Psoas muscle (tissue), 8 donors: Measurements from ENCODE around the gene MYEOV. TPM values are rescaled to one million over a fixed set of nuclear protein-coding genes. Genes with fewer than 3 reads are reported as not detected.

Experiments used
- ATAC-seq, 4 donors: fragments of 200-7000 bp; cut with Tn5 transposase; one replicate each; pipeline ENCODE4 v1.9.1; 2020; ENCODE audit warnings: moderate library complexity in 3 of 4, mild to moderate bottlenecking in 2 of 4
- DNase-seq, 2 donors: peaks; one replicate each; pipeline ENCODE4 v3.0.0-alpha.2; 2020
- H3K27ac ChIP-seq: fragments of 200-600 bp; one replicate; pipeline ENCODE4 v1.8.0; 2022
- H3K27me3 ChIP-seq, 3 donors: fragments of 200-600 bp in 1 of 3; one replicate each; pipeline versions ENCODE4 v1.6.1 to v1.8.0; 2013 to 2022; ENCODE audit warnings: low read length in 2 of 3, mild to moderate bottlenecking in 2 of 3, moderate library complexity in 1 of 3; ENCODE audit not compliant: insufficient read depth in 3 of 3
- H3K36me3 ChIP-seq, 2 donors: fragments of 200-600 bp in 1 of 2; one replicate each; pipeline versions ENCODE4 v1.6.1 to v1.8.0; 2013 to 2022; ENCODE audit warnings: low read depth in 1 of 2, mild to moderate bottlenecking in 1 of 2, moderate library complexity in 1 of 2; ENCODE audit not compliant: insufficient read depth in 1 of 2
- H3K4me1 ChIP-seq: fragments of 200-600 bp; one replicate; pipeline ENCODE4 v1.8.0; 2022
- H3K4me3 ChIP-seq: fragments of 200-600 bp; one replicate; pipeline ENCODE4 v1.8.0; 2022; ENCODE audit warnings: mild to moderate bottlenecking
- H3K9me3 ChIP-seq: fragments of 200-600 bp; one replicate; pipeline ENCODE4 v1.8.0; 2022
- CTCF ChIP-seq: fragments of 200-600 bp; IDR thresholded peaks from one replicate; pipeline ENCODE4 v1.8.0; 2022; ENCODE audit warnings: antibody characterized with exemption
- WGBS, 3 donors: extraction: QIAGEN DNeasy Blood & Tissue Kit; methylation state at CpG; one replicate each; pipeline versions ENCODE4 v1.1.6 to v1.1.7; 2013; 5-methylcytosine and 5-hydroxymethylcytosine counted together
- intact Hi-C, 2 donors: fragments of 100-400 bp; cut with DNase I; formaldehyde crosslinking; loops; one replicate each; pipeline versions ENCODE4 v1.11.0 to v1.14.2; 2022
- polyA plus RNA-seq, 3 donors: library from polyadenylated mRNA; stranded (reverse); fragments of 200-250 nt; gene quantifications; one replicate each; pipeline ENCODE4 v1.2.3, GENCODE V29; 2013
- total RNA-seq, 4 donors: library from RNA; stranded (reverse); fragmentation: NEBNext Ultra II Directional in 2 of 4; extraction: Animal tissue kit (Norgen Biotek cat#: 25700) in 2 of 4; gene quantifications; one replicate each; pipeline versions ENCODE4 v1.2.1 to v1.2.4, GENCODE V29; 2021 to 2023
- donor health status: healthy with polysubstance abuse.
- donor health status: DM: no; HTN: no; CAD: no; lungs with moderate emphysema.
- donor health status: Bipolar disorder and iron deficiency.
- donor health status: healthy.
- donor health status: DM: yes; HTN: yes; CAD: no.
- donor health status: DM: no; HTN: no; CAD: no.
- donor health status: DM: no; HTN: no; CAD: no.
- donor health status: DM: yes; HTN: yes; CAD: no.

MYEOV gene
- total and polyA plus RNA-seq, 7 donors = 0.09 to 0.27 (median 0.14) TPM; not detected in 3

DNA sequence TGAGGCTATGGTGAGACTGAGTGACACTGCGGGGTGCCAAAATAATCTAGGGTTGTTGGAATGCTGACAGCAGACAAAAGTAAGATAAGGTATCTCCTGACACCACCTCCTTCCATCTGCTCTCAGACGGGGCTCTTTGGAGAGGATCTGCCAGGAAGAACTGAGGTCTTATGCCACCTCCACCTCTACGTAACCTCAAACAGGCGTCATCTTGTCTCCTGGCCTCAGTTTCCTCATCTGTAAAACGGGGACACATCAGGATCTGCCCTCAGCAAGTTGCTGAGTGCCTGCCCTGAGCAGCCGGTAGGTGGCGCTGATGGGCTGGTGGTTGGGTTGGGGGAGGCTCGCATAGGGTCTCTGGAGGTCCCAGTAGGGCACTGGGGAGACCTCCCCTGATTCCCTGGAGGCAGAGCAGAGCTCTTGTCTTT is 1.7 kb upstream of the MYEOV start:
- peak in 1 of 2 donors; percentile 51 for DNase-seq
- WGBS, 3 donors = 32 to 35% (median 34%) methylated on average over 8 of the region's 8 CpGs

GRCh38 chr11:69293087-69293486 is 868 bp upstream of the MYEOV start:
- TF ChIP-seq CTCF = no peak
- Histone ChIP-seq H3K27ac (no peak overlapping the region), H3K27me3 (peaks cover 0 to 11% (median 0%) of the 10 kb centered on the region in 3 donors), H3K4me1 (peaks cover 12% of the 10 kb centered on the region), H3K36me3 (no peaks in the 10 kb centered on the region), H3K9me3 (no peaks in the 10 kb centered on the region), H3K4me3 (no peak overlapping the region)
- WGBS, 3 donors = 66 to 74% (median 72%) methylated on average over 8 of the region's 8 CpGs
- DNase-seq (peak in 1 of 2 donors; percentile 44), ATAC-seq (no peak)
- intact Hi-C loops = loop anchor here in 1 of 2 donors (10.0 kb wide), 1 partner anchor 352 kb away; the partner anchor contains the start of gene CCND1

More for the DNA sequence above, 1.7 kb upstream of the MYEOV start:
- Histone ChIP-seq H3K4me3 (no peak overlapping the region), H3K36me3 (no peaks in the 10 kb centered on the region), H3K4me1 (peaks cover 6% of the 10 kb centered on the region), H3K9me3 (no peaks in the 10 kb centered on the region), H3K27ac (no peak overlapping the region), H3K27me3 (peaks cover 0 to 11% (median 0%) of the 10 kb centered on the region in 3 donors)
- peak; percentile 54 for TF ChIP-seq CTCF
- no peak for ATAC-seq
- intact Hi-C loops = loop anchor here in 1 of 2 donors (10.0 kb wide), 1 partner anchor 353 kb away; the partner anchor contains the start of gene CCND1

GRCh38 chr11:69294571-69295078 is 670 bp downstream of the MYEOV start:
- intact Hi-C loops = loop anchor here (5.0 to 10.0 kb wide), 2 partner anchors 148 to 350 kb away; partner anchors contain the start of gene CCND1 (in 1 of the 2)
- no peak for TF ChIP-seq CTCF
- Histone ChIP-seq H3K9me3 (no peaks in the 10 kb centered on the region), H3K36me3 (no peaks in the 10 kb centered on the region), H3K27ac (no peak overlapping the region), H3K4me1 (peaks cover 16% of the 10 kb centered on the region), H3K27me3 (peaks cover 0 to 11% (median 0%) of the 10 kb centered on the region in 3 donors), H3K4me3 (no peak overlapping the region)
- WGBS, 3 donors = 75 to 83% (median 78%) methylated on average over 8 of the region's 8 CpGs
- ATAC-seq (no peak), DNase-seq (no peak)

- no peaks in the 10 kb centered on the region for H3K9me3 ChIP-seq
- intact Hi-C loops = loop anchor here (5.0 to 10.0 kb wide), 2 partner anchors 147 to 349 kb away; partner anchors contain the start of gene CCND1 (in 1 of the 2)
- H3K27me3 ChIP-seq = peaks cover 0 to 11% (median 0%) of the 10 kb centered on the region in 3 donors
- no peaks in the 10 kb centered on the region for H3K36me3 ChIP-seq
- no peak overlapping the region for H3K27ac ChIP-seq
- peaks cover 16% of the 10 kb centered on the region for H3K4me1 ChIP-seq
- no peak for TF ChIP-seq CTCF
- 91 to 92% (median 91%) methylated on average over 30 to 31 of the region's 31 CpGs for WGBS, 3 donors
- DNase-seq (no peak), ATAC-seq (no peak)
- H3K4me3 ChIP-seq = no peak overlapping the region
These were observed 1.4 kb downstream of the MYEOV start for GRCh38 chr11:69295079-69295994.
